GM15510 (cell line): Measurements from ENCODE around the gene SULT1A1.

Experiments
- POLR2A ChIP-seq: IDR thresholded peaks from 3 replicates; pipeline ENCODE4 v1.6.1; 2011; ENCODE audit warnings: borderline replicate concordance; ENCODE audit not compliant: insufficient read length; ENCODE audit errors: extremely low read depth

SULT1A1 gene

DNA sequence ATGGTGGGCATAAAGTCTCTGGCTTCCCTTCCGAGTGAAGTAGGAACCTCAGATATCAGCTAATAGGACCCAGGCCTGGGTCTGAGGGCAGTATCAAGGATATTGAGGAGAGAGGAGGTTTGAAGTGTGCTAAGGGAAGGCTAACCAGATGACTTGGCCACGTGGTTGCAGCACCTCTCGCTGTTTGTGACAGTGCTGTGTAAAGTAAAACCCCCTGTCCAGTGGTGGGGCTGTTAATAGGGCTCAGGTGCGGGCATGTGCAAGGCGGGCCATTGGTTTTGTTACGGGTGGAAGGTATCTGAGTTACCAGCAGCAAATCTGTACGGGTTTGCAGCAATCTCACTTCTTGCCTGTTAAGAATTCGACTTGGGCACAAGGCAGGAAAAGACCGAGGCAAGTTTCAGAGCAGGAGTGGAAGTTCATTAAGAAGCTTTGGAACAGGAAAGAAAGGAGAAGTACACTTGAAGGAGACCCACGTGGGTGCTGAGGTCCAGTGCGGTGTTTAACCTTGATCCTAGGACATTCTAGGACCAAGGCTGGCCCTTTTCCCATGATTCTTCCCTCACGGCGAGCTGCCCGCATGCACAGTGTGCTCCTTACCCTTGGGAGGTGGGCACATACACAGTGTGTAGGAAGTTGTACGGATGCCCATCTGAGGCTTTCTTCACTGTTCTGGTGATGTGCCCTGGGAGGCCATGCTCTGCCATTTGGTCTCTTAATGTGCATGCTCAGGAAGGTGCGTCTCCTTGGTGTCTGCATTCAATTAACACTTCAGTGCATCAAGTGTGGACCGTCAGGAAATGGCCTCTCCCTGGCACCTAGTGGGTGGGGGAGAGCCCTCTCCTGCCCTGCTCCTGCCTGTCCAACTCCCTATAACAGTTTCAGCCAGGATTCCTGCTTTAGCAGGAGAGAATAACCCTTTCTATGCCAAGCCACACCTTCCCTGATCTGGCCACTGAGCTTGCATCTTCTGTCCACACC lies 35.8 kb downstream of the SULT1A1 start:
- no peak for TF ChIP-seq POLR2A

DNA sequence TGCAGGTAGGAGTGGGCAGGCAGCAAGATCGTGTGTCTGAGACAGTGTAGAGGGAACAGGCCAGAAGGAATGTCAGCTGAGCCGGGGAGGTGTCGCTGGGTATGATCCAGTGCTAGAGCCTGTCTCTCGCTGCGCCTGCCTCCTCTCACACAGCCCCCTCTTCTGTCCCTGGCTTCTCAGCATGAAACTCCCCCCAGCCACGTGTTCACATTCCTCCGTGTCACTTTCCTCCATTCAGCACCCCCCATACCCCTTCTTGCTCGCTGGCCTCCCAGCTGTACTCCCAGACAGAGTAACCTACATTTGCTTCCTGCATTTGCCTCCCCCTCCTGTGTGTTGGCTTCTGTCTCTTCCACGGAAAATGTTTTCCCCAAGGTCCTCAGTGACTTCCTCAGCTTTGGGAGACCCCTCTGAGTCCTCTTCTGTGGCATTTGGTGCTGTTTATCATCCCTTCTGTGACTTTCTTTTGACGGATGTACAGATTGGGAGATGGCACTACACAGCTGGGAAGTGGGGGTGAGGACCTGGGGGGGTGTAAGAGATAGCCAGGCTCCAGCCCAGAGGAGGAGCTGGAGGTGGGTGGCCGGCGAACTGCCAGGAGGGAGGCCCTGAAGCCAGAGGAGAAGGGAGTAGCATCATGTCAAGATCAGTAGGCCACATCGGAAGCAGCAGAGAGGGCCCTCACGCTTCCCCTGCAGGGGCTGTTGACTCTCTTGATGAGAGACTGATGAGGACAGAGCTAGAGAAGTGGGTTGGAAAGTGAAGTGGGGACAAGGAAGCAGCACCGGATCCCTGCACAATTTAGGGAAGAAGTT lies 36.9 kb downstream of the SULT1A1 start:
- TF ChIP-seq POLR2A, result no peak

DNA sequence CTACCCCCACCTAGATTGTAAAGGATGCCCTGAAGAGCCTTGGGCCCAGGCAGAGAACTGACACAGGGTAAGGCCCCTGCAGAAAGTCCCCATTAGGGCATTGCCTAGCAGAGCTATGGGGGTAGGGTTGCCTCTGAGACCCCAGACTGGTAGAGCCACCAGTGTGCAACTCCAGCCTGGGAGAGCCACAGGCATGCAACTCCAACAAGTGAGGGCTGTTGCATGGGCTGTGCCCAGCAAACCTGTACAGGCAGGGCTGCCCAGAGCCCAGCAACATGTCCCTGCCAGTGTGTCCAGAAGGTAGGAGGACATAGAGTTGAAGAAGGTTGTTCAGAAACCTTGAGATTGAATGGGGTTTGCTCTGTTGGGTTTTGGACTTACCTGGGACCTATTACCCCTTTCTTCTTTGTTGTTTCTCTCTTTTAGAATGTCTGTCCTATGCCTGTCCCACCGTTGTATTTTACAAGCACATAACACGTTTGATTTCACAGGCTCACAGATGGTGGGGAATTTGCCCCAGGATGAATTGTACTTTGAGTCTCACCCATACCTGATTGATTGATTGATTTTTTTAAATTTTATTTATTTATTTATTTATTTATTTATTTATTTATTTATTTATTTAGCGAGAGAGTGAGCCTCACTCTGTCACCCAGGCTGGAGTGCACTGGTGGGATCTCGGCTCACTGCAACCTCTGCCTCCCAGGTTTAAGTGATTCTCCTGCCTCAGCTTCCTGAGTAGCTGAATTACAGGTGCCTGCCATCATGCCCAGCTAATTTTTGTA lies 39.7 kb downstream of the SULT1A1 start:
- no peak for TF ChIP-seq POLR2A

DNA sequence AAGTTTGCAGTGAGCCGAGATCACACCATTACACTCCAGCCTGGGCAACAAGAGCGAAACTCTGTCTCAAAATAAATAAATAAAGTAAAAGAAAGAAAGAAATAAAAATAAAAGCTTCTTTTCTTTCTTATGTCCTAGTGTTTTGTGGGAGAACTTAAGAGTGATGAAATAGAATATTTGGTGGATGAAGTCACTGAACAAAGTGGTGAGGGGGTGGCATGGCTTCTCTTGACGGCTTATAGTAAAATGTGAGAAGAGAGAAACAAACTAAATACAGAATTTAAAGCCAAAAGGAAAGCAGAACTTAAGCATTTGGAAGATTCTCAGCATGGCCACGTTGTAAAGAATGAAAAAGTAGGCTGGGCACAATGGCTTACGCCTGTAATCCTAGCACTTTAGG lies 40.8 kb downstream of the SULT1A1 start:
- no peak for TF ChIP-seq POLR2A

DNA sequence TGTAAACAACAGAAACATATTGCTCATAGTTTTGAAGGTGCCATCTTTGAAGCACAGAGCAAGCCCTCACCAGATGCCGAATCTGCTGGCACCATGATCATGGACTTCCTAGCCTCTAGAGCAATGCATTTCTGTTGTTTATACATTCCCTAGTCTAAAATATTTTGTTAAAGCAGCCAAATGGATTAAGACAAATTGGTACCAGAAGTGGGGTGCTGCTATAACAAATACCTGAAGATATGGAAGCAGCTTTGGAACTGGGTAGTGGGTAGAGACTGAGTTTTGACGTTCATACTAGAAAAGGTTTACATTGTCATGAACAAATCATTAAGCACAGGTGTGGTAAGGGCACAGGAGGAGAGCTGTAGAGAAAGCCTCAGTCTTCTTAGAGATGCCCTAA lies 42.6 kb downstream of the SULT1A1 start:
- no peak for TF ChIP-seq POLR2A

DNA sequence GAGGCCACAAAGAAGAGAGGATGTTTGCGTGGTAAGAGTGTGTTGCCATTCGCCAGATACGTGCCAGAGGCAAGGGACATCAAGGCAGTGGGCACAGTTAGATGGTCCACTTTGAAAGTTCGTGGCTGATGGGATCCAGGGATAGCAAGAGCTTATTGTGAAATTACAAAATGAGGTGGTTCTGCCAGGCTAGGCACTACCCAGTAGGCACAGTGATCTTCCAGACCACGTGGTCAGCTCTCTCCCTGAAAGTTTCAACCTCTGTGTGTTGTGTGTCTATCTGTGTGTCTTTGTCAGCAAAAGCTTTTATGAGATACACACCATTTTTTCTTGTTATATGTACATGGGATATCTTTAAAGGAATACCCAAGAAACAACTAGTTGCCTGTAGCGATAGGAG lies 46.6 kb downstream of the SULT1A1 start:
- no peak for TF ChIP-seq POLR2A

DNA sequence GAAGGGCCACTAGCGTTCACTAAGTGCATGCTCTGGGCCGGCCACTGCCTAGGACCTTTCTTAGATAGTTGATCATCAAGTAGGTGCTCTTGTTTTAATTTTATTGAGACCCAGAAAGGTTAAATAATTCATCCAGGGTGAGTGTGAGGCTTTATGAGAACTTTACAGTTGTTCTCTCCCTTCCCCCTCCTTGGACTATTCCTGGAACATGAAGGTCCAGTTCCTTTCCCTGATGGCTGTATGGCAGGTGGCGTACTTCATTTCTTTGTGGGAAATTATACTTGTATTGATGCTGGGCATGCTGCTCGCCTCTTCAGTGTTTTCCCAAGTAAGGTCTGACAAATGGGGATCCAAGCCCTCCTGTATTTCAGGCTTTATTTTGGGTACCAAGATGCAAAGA lies 47.6 kb downstream of the SULT1A1 start:
- no peak for TF ChIP-seq POLR2A

DNA sequence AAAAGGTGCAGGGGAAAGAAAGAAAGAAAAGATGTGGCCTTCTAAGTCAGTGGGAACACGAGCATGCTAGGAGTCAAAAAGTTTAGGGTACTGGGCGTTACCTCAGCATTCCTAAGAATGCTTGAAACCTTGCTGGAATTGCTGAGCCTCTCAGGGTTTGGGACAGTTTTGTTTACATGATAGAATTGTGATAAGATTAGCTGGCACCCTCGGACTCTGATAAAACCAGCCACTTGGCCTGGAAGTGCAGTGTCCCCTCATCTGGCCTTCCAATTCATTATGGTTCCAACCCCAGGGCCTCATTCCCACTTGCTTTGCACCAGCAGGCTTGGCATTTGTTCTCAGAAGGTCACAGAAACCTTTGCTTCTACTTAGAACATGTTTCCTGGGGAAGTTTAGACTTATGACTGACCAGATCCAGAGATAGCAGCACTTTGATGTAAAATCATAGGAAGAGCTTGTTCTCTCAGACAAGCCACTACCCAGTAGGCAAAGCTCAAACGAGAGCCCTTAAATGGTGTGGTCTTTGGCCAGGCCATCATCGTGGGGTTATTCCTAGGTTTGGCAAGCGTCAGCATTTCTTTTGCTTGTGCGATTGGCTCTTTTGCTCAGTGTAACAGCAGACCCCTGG lies 48.2 kb downstream of the SULT1A1 start:
- no peak for TF ChIP-seq POLR2A

DNA sequence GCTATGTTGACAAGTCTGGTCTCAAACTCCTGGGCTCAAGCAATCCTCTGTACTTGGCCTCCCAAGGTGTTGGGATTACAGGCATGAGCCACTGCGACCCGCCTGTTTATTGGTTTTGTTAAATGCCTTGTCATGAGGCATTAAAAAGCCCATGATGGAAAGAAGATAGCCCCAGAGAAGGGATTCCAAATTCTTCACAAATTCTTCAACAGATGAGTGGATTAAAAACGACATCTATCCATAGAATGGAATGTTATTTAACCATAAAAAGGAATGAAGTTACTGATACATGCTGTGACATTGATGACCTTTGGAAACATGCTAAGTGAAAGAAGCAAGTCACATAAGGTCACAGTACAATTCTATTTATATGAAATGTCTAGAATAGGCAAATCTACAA lies 51.4 kb downstream of the SULT1A1 start:
- TF ChIP-seq POLR2A, result no peak

DNA sequence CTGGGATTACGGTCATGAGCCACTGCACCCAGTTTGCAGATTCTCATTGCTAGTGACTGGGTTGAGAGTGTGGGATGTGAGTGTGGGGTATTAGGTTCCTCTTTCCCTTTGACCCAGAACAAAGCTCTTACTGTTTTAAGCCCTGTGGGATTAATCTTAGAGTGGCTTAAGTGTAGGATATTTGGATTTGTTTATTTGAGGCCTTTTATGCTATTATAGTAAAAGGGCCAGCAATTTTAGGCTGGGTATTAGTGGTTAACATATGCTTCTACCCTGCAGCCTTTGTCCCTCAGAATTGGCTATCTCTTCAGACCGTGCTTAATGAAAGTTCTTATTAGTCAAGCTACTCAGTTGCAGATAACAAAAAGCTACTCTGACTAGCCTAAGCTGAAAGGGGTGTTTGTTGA lies 52.9 kb downstream of the SULT1A1 start:
- TF ChIP-seq POLR2A, result no peak

DNA sequence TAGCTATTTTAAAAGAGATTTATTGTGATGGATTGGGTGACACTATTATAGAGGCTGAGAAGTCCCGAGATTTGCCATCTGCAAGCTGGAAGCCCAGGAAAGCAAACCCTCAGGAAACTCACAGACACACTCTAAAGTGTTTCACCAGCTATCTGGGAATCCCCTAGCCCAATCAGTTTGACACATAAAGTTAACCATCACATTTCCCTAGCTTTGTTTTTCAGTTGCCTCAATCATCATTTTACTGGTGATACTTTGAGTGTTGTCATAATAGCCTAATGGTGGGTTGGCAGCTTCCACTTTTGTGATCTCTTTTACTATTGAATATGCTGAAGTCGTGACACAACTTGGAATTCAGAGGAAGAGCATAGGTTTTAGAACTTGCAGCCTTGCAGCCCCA lies 54.3 kb downstream of the SULT1A1 start:
- TF ChIP-seq POLR2A, result no peak
